HFFc6 (cell line): ENCODE results near the gene LORICRIN. TPM values are rescaled to one million over a fixed set of nuclear protein-coding genes. Genes with fewer than 3 reads are reported as not detected.

Experiments
- DNase-seq: peaks from one replicate; pipeline ENCODE4 v3.0.0-alpha.2; 2018
- H3K27ac Mint-ChIP-seq: 2 replicates; pipeline ENCODE4 v1.8.0; 2020; ENCODE audit warnings: mild to moderate bottlenecking, mixed read lengths
- H3K27me3 Mint-ChIP-seq: 2 replicates; pipeline ENCODE4 v1.8.0; 2021; ENCODE audit warnings: mild to moderate bottlenecking, moderate library complexity, mixed read lengths; ENCODE audit not compliant: insufficient read depth
- H3K36me3 Mint-ChIP-seq: 2 replicates; pipeline ENCODE4 v1.8.0; 2021; ENCODE audit warnings: low read depth, mixed read lengths
- H3K4me1 Mint-ChIP-seq: 2 replicates; pipeline ENCODE4 v1.8.0; 2020; ENCODE audit warnings: low read depth, mixed read lengths
- H3K4me3 Mint-ChIP-seq: 2 replicates; pipeline ENCODE4 v1.8.0; 2020; ENCODE audit warnings: mild to moderate bottlenecking, moderate library complexity, mixed read lengths
- H3K9me3 Mint-ChIP-seq: 2 replicates; pipeline ENCODE4 v1.8.0; 2020; ENCODE audit warnings: mild to moderate bottlenecking, mixed read lengths
- total RNA-seq, 6 experiments: library from RNA; stranded (reverse); fragmentation: NEBNext Ultra II Directional; extraction: Animal tissue kit (Norgen Biotek cat#: 25700); gene quantifications; 2 replicates in 1 of 6; 3 replicates in 5 of 6; pipeline ENCODE4 v1.2.3, GENCODE V29; 2021
- TF ChIP-seq, protein P1 (sequence below): fragments of 200-600 bp; sonication (generic); IDR thresholded peaks from 2 replicates; pipeline ENCODE4 v1.5.0; 2021; ENCODE audit warnings: antibody characterized with exemption, mild to moderate bottlenecking

The LORICRIN gene
- total RNA-seq, 6 experiments from 2014 or later: not detected

DNA sequence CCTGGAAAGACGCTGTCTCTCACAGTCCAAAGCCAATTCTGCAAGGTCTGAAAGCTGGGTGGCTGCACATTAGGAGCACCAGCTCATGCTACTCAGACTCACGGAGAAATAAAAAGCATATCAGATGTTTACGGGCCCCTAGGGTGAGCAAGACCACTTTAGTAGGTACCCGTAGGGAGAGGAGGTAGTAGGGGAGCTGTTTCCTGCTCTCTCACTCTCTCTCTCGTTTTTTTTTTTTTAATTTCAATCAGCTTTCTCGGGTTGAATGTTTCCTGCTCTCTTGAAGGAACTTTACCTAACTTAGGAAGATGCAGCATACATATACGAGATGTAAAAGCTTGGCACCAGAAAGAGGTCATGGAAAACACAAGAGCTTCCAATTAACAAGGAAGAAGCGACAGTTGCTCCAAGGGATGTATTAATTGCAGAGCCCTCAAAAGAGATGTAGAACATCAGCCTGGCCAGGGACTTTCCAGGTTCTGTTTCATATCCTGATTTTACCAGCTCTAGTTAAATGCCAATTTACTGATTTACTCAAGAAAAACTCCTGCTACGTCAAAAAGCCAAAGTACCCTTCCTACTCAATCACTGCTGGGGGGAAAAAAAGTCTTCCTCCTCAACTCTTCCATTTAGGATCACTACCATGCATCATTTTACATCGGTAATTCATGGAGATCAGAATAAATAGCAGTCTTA lies 3.1 kb downstream of the LORICRIN start:
- Mint-ChIP-seq H3K4me1 (no peaks in the 10 kb centered on the region), H3K36me3 (no peaks in the 10 kb centered on the region), H3K27ac (no peak overlapping the region), H3K27me3 (peaks cover 34% of the 10 kb centered on the region), H3K4me3 (no peak overlapping the region), H3K9me3 (no peaks in the 10 kb centered on the region)
- TF ChIP-seq, protein P1, sequence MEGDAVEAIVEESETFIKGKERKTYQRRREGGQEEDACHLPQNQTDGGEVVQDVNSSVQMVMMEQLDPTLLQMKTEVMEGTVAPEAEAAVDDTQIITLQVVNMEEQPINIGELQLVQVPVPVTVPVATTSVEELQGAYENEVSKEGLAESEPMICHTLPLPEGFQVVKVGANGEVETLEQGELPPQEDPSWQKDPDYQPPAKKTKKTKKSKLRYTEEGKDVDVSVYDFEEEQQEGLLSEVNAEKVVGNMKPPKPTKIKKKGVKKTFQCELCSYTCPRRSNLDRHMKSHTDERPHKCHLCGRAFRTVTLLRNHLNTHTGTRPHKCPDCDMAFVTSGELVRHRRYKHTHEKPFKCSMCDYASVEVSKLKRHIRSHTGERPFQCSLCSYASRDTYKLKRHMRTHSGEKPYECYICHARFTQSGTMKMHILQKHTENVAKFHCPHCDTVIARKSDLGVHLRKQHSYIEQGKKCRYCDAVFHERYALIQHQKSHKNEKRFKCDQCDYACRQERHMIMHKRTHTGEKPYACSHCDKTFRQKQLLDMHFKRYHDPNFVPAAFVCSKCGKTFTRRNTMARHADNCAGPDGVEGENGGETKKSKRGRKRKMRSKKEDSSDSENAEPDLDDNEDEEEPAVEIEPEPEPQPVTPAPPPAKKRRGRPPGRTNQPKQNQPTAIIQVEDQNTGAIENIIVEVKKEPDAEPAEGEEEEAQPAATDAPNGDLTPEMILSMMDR: no peak
- DNase-seq: no peak

DNA sequence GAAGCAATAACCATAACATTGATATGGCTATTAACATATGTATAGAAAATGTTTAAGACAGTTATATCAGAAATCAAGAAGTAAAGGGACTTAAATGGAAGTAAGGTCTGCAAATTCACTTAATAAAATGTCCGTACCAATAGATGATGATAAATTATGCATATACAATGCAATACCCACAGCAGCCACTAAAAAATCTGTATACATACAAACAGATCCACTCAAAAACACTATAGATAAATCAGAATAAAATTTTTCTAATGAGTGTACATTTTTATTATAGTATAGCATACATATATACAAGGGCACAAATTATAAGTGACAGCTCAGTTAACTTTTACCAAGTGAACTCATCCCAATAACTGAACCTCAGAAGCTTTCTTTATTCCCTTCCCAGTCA lies 6.0 kb downstream of the LORICRIN start:
- Mint-ChIP-seq H3K27me3 (peaks cover 22% of the 10 kb centered on the region), H3K27ac (no peak overlapping the region), H3K36me3 (no peaks in the 10 kb centered on the region), H3K4me3 (no peak overlapping the region), H3K9me3 (no peaks in the 10 kb centered on the region), H3K4me1 (no peaks in the 10 kb centered on the region)
- TF ChIP-seq, protein P1: peak; percentile 51
- no peak for DNase-seq

DNA sequence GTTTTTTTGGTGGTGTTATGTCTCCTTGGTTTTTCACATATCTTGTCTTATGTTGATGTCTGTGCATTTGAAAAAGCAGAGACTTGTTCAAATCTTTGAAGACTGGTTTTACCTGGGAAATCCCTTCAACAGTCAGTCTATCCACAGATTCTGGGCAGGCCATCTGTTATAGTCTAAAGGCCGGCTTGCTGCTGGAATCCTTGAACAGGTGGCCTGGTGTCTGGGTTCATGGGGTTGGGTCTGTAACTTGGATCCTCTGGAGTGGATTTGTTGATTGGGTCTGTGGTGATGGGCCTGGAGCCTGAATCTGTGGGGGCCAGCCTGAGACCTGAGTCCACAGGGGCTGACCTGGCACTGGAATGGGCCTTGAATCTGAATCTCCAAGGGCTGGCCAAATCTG lies 12.2 kb downstream of the LORICRIN start:
- Mint-ChIP-seq H3K27ac (no peak overlapping the region), H3K9me3 (no peaks in the 10 kb centered on the region), H3K36me3 (no peaks in the 10 kb centered on the region), H3K27me3 (peaks cover 2% of the 10 kb centered on the region), H3K4me3 (no peak overlapping the region), H3K4me1 (no peaks in the 10 kb centered on the region)
- DNase-seq: no peak
- TF ChIP-seq, protein P1: no peak

DNA sequence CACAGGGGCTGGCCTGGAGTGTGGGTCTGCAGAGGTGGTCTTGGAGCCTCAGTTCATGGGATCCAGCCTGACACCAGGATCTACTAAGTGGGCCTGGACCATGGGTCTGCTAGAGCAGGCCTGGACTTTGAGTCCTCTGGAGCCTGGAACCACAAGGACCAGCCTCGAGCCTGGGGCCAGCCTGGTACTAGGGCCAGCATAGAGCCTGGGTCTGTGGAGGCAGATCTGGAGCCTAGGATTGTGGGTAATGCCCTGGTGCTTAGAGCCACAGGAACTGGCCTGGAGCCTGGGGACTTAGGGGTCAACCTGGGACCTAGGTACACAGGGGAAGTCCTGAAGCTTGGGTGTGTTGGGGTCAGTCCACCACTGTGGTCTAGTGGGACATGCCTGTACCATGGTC lies 12.7 kb downstream of the LORICRIN start:
- Mint-ChIP-seq H3K27ac (no peak overlapping the region), H3K4me3 (no peak overlapping the region), H3K36me3 (no peaks in the 10 kb centered on the region), H3K27me3 (peaks cover 2% of the 10 kb centered on the region), H3K4me1 (no peaks in the 10 kb centered on the region), H3K9me3 (no peaks in the 10 kb centered on the region)
- TF ChIP-seq, protein P1: no peak
- no peak for DNase-seq

DNA sequence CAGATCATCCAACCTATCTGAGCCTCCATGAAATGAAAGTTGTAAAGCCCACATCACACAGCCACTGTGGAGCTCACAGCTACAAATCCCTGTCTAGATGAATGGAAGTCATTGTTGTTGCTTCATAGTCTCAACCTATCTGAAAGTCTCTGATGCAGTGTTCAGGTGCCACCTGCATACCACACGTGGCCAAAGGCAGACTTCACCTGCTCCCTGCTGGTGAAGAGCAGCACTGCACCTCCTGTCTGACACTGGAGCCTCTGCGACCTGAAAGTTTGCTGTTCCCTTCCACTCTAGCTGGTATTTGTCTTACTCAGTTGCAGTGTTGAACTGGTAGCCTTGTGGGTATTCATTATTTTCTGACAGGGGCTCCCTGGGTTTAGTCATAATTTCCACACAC lies 18.4 kb downstream of the LORICRIN start:
- H3K4me3 Mint-ChIP-seq: no peak overlapping the region
- TF ChIP-seq, protein P1: peak; percentile 65
- no peaks in the 10 kb centered on the region for H3K36me3 Mint-ChIP-seq
- no peaks in the 10 kb centered on the region for H3K9me3 Mint-ChIP-seq
- H3K27ac Mint-ChIP-seq: no peak overlapping the region
- no peaks in the 10 kb centered on the region for H3K4me1 Mint-ChIP-seq
- DNase-seq: no peak
- peaks cover 7% of the 10 kb centered on the region for H3K27me3 Mint-ChIP-seq
